ENCODE measurements around the gene REPS1.

- TF ChIP-seq CTCF (IDR thresholded peaks at IDR 0.05) (no peak), POLR2A (IDR thresholded peaks at IDR 0.05) (no peak)
Observed at GRCh38 chr6:139011980-139012379, 23.9 kb upstream of the REPS1 start.

Measured in ovary (tissue), 3 donors.